Ishikawa (cell line): ENCODE results near the gene PTK6.
A peak's percentile ranks its signal among the peaks of the same experiment; 100 is the strongest.

Experiments
- CEBPB ChIP-seq: IDR thresholded peaks from 2 replicates; pipeline ENCODE4 v1.6.1; 2012
- CREB1 ChIP-seq: IDR thresholded peaks from 2 replicates; pipeline ENCODE4 v1.6.1; 2012; ENCODE audit warnings: low read depth
- EGR1 ChIP-seq: IDR thresholded peaks from 2 replicates; pipeline ENCODE4 v1.6.1; 2012
- EP300 ChIP-seq: IDR thresholded peaks from 2 replicates; pipeline ENCODE4 v1.6.1; 2012; ENCODE audit warnings: borderline replicate concordance
- FOXM1 ChIP-seq: IDR thresholded peaks from 2 replicates; pipeline ENCODE4 v1.6.1; 2012; ENCODE audit warnings: low read depth, borderline replicate concordance
- MAX ChIP-seq: IDR thresholded peaks from 2 replicates; pipeline ENCODE4 v1.6.1; 2012
- NFIC ChIP-seq: IDR thresholded peaks from 2 replicates; pipeline ENCODE4 v1.6.1; 2012
- RAD21 ChIP-seq: IDR thresholded peaks from 2 replicates; pipeline ENCODE4 v1.6.1; 2012; ENCODE audit warnings: low read depth
- REST ChIP-seq: IDR thresholded peaks from 2 replicates; pipeline ENCODE4 v1.6.1; 2012; ENCODE audit warnings: low read depth, mild to moderate bottlenecking
- TAF1 ChIP-seq: IDR thresholded peaks from 2 replicates; pipeline ENCODE4 v1.6.1; 2012; ENCODE audit warnings: low read depth, mild to moderate bottlenecking
- TCF12 ChIP-seq: IDR thresholded peaks from 2 replicates; pipeline ENCODE4 v1.6.1; 2012; ENCODE audit warnings: low read depth
- TEAD4 ChIP-seq: IDR thresholded peaks from 2 replicates; pipeline ENCODE4 v1.6.1; 2012
- USF1 ChIP-seq: IDR thresholded peaks from 2 replicates; pipeline ENCODE4 v1.6.1; 2012
- YY1 ChIP-seq: IDR thresholded peaks from 2 replicates; pipeline ENCODE4 v1.6.1; 2012; ENCODE audit warnings: low read depth
- ZBTB7A ChIP-seq: IDR thresholded peaks from 2 replicates; pipeline ENCODE4 v1.6.1; 2012; ENCODE audit warnings: low read depth

PTK6 gene

GRCh38 chr20:63579017-63579694, 42.0 kb upstream of the PTK6 start:
- TF ChIP-seq EP300 (no peak), EGR1 (no peak), TEAD4 (no peak), FOXM1 (no peak), TAF1 (no peak), REST (no peak), RAD21 (no peak), ZBTB7A (no peak), NFIC (no peak), TCF12 (no peak), YY1 (no peak), USF1 (no peak), CEBPB (no peak), MAX (no peak), CREB1 (no peak)

- TF ChIP-seq EP300 (no peak), USF1 (no peak)
These were observed 41.2 kb upstream of the PTK6 start for GRCh38 chr20:63578224-63579016.

- TF ChIP-seq NFIC (0 out of 2 replicates have a peak, but pooled peaks have one; percentile 14), TAF1 (no peak), EP300 (no peak)
These were observed 40.2 kb upstream of the PTK6 start for GRCh38 chr20:63577317-63577894.

- TF ChIP-seq NFIC: no peak
- TF ChIP-seq ZBTB7A: no peak
- TF ChIP-seq RAD21: no peak
- no peak for TF ChIP-seq EGR1
- TF ChIP-seq MAX: no peak
- no peak for TF ChIP-seq YY1
- TF ChIP-seq TAF1: no peak
- no peak for TF ChIP-seq FOXM1
These were observed 39.1 kb upstream of the PTK6 start for GRCh38 chr20:63576311-63576710.

- TF ChIP-seq CEBPB: peak; percentile 74
- no peak for TF ChIP-seq EGR1
These were observed 37.9 kb upstream of the PTK6 start for GRCh38 chr20:63574829-63575743.

- TF ChIP-seq FOXM1: no peak
- no peak for TF ChIP-seq YY1
These were observed 37.1 kb upstream of the PTK6 start, which contains the start of gene HELZ2 for GRCh38 chr20:63574156-63574828. HELZ2 (minus strand) TSS chr20:63574239; CDS start chr20:63572385, 1,854 bp downstream.

- TF ChIP-seq ZBTB7A (no peak), YY1 (no peak), CREB1 (no peak), MAX (no peak), TCF12 (no peak), TAF1 (no peak), EGR1 (no peak), FOXM1 (no peak), USF1 (no peak), NFIC (no peak), REST (no peak), EP300 (no peak), RAD21 (no peak), TEAD4 (no peak), CEBPB (no peak)
These were observed 36.5 kb upstream of the PTK6 start for GRCh38 chr20:63573647-63574131.
